ENCODE results near the gene FOXB1.

The FOXB1 gene

DNA sequence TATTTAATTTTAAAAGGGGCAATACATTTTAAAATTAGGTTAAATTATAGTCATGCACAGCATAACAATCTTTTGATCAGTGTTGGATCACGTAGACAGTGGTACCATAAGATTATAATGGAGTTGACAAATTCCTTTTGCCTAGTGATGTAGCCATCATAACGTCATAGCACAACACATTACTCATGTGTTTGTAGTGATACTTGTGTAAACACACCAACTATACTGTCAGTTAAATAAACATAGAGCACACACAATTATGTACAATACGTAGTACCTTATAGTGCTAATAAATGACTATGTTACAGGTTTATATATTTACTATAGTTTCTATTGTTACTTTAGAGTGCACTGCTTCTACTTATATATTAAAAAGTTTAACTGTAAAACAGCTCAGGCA, 31.2 kb downstream of the FOXB1 start:
- H3K27ac ChIP-seq = no peak overlapping the region
- TF ChIP-seq, protein P1, sequence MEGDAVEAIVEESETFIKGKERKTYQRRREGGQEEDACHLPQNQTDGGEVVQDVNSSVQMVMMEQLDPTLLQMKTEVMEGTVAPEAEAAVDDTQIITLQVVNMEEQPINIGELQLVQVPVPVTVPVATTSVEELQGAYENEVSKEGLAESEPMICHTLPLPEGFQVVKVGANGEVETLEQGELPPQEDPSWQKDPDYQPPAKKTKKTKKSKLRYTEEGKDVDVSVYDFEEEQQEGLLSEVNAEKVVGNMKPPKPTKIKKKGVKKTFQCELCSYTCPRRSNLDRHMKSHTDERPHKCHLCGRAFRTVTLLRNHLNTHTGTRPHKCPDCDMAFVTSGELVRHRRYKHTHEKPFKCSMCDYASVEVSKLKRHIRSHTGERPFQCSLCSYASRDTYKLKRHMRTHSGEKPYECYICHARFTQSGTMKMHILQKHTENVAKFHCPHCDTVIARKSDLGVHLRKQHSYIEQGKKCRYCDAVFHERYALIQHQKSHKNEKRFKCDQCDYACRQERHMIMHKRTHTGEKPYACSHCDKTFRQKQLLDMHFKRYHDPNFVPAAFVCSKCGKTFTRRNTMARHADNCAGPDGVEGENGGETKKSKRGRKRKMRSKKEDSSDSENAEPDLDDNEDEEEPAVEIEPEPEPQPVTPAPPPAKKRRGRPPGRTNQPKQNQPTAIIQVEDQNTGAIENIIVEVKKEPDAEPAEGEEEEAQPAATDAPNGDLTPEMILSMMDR (conservative IDR thresholded peaks at IDR 0.05; ENCODE audit: low read depth) = no peak
- POLR2A ChIA-PET (ENCODE audit: low non-redundant PET) = no interaction called here
- no peak for DNase-seq (ENCODE audit: low spot score)
- CTCF ChIA-PET = no interaction called here

DNA sequence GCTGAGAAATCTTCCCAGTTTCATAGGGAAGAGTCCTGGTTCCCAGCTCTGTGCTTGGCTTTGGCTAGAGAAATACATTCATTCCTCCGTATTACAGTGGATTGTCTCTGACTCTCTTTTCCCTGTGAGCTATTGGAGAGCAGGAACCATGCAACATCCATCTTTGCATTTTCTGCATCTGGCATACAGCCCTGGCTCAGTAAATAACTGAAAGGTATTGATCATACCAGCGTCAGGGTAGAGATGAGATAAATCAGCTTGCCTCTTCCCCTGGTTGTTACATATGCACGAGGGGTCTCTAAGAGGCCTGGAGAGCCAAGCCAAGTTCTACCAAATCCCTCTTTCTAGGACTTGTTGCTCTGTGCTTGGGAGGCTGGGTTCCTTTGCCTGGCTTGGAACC, 35.2 kb downstream of the FOXB1 start:
- CTCF ChIA-PET = no interaction called here

DNA sequence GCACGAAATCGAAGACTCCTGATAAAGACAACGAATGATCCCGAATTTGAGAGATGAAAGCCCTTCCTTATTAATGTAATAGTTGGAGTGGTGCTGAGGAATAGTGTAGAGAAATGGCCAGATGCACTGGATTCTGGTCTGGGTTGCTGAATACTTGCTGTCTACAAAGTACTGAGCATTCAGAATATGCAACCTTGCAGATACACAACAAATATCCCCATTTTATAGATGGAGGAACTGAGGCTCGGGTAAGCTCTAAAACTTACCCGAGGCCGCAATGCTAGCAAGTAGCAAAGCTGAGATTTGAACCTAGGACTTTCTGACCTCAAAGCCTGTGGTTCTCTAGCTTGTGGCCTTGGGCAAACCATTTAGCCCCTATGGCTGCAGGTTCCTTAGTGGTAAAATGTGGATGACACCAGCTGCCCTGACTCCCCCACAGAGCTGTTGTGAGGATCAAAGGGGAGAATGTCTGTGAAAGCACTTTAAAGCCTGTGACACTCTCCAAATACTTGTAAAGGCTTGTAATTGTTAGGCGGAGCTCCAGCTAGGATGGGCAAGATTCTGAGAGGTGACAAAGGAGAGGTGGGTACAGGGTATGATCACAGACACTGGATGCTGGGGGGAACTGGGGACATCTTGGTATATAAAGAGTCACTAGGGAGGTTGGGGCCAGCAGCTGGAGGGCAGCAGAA, 39.8 kb downstream of the FOXB1 start:
- TF ChIP-seq, protein P1 (conservative IDR thresholded peaks at IDR 0.05; ENCODE audit: low read depth) = no peak
- CTCF ChIA-PET = interaction anchor here (0.6 to 0.7 kb wide), 4 partner anchors 136 to 1861 kb away, joined by 3 to 4 read pairs (median 3); no protein-coding TSS in a partner anchor
- H3K27ac ChIP-seq = no peak overlapping the region
- POLR2A ChIA-PET (ENCODE audit: low non-redundant PET) = no interaction called here
- no peak for DNase-seq (ENCODE audit: low spot score)

More for the DNA sequence above, 35.2 kb downstream of the FOXB1 start:
- POLR2A ChIA-PET (ENCODE audit: low non-redundant PET) = interaction anchor here (0.7 kb wide), 1 partner anchor 156 kb away, joined by 6 read pairs; no protein-coding TSS in a partner anchor
- TF ChIP-seq, protein P1 (conservative IDR thresholded peaks at IDR 0.05; ENCODE audit: low read depth) = no peak
- no peak for DNase-seq (ENCODE audit: low spot score)
- no peak overlapping the region for H3K27ac ChIP-seq

DNA sequence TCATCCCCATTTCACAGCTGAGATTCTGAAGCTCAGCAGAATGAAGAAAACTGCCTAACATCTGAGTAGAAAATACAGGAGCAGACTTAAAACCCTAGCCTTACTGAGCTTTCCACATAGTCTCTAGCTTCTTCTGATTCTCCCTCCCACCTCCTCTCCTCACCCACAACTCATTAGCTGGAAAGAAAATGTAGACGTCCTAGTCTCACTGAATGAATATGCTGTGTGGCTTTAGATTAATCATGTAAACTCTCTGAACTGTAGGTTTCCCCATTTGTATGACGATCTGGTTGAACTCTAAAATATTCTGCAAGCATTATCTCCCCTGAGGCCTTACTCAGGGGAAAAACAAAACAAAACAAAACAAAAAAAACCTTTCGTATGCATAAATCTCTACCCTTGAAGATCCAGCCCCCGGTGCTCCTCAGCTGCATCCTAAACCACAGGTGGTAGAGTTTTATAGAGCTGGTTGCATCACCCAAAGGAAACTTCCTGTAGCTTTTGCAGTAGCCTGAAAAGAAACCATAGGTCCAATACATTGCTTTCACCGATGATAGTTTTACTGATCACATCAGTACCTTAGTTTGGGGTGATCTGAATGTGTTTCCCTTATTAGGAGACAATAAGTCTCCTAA, 40.6 kb downstream of the FOXB1 start:
- TF ChIP-seq, protein P1 (conservative IDR thresholded peaks at IDR 0.05; ENCODE audit: low read depth) = no peak
- CTCF ChIA-PET = interaction anchor here (0.6 to 0.7 kb wide), 4 partner anchors 134 to 1861 kb away, joined by 3 read pairs; no protein-coding TSS in a partner anchor
- POLR2A ChIA-PET (ENCODE audit: low non-redundant PET) = no interaction called here
- H3K27ac ChIP-seq = no peak overlapping the region
- no peak for DNase-seq (ENCODE audit: low spot score)

DNA sequence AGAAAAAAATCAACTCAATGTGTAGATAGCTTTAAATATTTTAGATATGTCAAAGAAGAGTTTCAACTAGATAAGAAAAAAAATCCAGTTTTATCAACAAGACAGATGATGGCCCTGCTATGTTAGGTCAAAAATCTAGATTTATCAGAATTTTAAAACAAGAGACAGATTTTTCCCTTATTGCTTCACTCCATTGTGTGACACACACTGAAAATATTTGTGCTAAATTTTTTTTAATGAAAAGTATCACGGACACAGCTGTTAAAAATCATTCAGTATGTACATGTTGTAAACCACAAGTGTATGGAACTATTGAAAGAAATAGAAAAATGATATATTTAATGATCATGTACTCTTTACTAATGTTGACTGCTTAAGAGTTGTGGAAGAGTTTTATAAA, 43.6 kb downstream of the FOXB1 start:
- ChIA-PET POLR2A (ENCODE audit: low non-redundant PET) (no interaction called here), CTCF (no interaction called here)
- TF ChIP-seq, protein P1 (conservative IDR thresholded peaks at IDR 0.05; ENCODE audit: low read depth) = no peak
- DNase-seq (ENCODE audit: low spot score) = no peak
- H3K27ac ChIP-seq = no peak overlapping the region

DNA sequence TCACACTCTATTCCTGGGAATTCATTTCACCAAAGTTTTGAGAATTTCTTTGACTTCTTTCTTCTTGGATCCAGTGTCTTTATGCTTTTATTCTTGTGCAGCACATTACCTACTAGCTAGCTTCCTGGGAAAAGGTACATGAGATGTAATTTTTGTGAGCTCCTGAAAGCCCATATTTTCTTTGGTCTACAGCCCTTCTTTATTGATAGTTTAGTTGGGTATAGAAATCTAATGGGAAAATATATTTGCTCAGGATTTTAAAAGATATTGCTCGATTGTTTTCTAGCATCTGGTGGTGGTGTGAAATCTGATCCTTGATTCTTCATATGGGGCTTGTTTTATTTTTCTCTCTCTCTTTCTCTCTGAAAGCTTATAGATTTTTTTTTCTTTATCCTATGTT, 45.8 kb downstream of the FOXB1 start:
- ChIA-PET CTCF (interaction anchor here (0.6 kb wide), 1 partner anchor 86 kb away, joined by 6 read pairs; no protein-coding TSS in a partner anchor), POLR2A (ENCODE audit: low non-redundant PET) (no interaction called here)
- no peak overlapping the region for H3K27ac ChIP-seq
- TF ChIP-seq, protein P1 (conservative IDR thresholded peaks at IDR 0.05; ENCODE audit: low read depth) = no peak
- no peak for DNase-seq (ENCODE audit: low spot score)
